ENCODE results near the gene ALDH16A1.
"Not testable (repeated sequence)": the region's sequence is repeated elsewhere in the genome, so short reads cannot be mapped to it uniquely, and the experiment has no call there.

ALDH16A1 gene

DNA sequence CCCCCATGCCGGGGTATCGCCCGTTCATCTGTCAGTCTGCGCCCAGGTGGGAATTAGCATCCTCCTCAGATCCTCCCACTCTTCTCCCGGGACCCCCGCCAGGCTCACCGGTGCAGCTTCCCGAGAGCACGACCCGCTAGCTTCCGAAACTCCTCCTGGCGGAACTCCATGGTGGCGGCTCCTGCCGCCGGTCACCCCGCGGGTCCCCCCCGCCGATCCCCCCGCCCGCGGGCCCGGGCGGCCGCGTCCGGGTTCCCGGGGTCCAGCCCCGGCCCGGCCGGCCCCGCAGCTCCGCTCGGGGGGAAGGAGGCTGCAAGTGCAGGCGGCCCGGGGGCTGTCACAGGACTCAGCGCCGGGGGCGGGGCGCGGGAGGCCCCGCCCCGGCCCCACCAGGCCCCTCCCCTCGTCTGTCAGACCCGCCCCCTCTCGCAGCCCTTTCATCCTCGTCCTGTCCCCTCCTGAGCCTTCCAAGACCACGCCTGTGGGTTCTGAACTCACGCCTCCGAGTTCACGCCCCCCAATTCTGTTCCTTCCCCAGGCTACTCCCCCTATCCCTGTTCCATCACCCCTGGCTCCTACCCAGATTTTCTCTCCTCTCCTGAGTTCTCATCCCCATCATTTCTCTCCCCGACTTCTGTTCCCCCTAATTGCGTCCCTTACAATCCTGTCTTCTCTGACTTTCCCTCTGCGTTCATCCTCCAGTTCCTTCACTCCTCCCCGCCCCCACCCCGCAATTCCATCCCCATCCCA is 11.6 kb upstream of the ALDH16A1 start, which contains the start of gene SLC17A7:
SLC17A7 (minus strand) TSS at position 318 of the 750 bp plus-strand sequence; CDS start at position 170, 148 bp downstream.
- peak; percentile 88 for DNase-seq (ENCODE audit: low spot score)

DNA sequence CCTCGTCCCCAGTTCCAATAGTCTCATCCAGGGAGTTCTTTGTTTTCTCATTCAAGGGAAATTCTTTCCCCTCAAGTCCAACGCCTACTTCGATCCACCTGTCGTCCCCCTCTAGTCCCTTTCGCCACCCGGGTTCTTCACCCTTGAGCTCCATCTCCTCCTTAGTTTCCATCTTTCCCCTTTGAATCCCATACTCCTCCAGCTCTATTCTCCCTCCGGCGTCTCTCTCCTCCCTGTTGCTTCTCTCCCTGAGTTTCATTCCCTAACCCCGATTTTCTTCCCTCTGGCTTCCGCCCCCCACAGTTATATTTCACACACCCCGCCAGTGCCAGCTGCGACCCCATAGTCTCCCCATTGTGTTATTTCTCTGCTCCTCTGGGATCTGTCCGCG is 11.1 kb upstream of the ALDH16A1 start:
- peak; percentile 49 for DNase-seq (ENCODE audit: low spot score)

DNA sequence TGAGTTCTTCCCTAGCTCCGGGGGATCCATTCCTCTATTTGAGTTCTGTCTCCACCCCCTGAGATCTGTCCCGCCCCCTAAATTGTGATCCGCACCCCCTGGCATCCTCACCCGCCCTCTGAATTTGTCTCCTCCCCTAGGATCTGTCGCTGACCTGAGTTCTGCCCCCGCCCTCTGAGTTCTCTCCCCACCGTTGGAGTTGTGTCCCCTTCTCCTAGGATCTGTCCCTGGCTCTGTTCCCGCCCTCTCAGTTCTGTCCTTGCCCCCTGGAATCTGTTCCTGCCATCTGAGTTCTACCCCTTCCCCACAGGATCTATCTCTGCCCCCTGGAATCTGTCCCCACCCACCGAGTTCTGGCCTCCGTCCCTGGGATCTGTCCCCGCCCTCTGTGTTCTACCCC is 10.7 kb upstream of the ALDH16A1 start:
- peak; percentile 84 for DNase-seq (ENCODE audit: low spot score)

DNA sequence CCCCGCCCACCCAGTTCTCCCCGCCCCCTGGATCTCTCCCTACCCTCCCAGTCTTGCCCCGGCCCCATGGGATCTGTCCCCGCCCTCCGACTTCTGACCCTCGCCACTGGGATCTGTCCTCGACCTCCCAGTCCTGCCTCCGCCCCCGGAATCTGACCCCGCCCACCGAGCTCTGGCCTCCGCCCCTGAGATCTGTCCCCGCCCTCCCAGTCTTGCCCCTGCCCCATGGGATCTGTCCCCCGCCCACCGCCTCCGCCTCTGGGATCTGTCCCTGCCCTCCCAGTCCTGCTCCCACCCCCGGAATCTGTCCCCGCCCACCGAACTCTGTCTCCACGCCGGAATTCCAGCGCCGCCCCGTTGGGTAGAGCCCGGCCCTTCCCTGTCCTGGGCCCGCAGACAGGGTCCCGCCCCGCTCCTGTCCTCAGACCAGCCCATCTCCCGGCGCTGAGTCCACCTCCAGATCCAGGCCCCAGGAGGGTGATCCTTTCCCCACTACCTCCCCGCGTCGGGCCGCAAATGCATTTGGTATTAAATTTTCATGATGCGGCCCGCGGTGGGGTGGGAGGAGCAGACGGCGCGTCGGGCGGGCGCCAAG is 10.2 kb upstream of the ALDH16A1 start:
- DNase-seq (ENCODE audit: low spot score) = peak; percentile 88

DNA sequence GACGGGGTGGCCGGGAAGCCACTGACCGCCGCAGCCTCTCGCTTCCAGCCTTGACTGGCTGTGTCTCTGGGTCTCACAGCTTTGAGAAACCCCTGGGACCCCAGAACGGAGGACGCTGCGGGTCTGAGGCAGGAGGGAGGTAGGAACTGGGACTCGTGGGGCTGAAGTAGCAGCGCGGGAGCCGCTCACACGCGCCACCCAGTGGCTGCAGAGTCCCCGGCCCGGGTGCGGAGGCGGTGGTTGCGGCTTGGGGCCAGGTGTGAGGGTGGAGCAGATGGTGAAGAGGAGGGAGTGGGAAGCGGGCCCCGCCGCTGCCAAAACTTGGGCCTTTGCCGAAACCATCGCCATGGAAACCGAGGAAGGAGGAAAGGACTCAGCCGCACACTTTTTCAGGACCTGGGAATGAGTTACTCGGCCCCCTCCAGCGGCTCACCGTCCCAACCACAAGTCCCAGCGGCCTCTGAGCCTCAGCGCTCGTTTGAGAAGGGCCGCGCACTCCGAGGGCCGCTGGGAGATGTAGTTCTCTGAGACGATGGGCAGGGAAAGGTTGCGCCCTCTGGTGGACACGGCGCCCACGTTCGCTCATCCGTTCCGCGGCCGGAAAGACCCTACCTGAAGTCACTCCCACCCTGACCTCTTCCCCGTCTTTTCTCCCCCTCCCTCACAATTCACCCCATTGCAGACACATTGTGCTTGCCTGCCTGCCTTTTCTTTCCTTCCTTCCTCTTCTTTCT is 9.5 kb upstream of the ALDH16A1 start:
- DNase-seq (ENCODE audit: low spot score) = peak; percentile 99

DNA sequence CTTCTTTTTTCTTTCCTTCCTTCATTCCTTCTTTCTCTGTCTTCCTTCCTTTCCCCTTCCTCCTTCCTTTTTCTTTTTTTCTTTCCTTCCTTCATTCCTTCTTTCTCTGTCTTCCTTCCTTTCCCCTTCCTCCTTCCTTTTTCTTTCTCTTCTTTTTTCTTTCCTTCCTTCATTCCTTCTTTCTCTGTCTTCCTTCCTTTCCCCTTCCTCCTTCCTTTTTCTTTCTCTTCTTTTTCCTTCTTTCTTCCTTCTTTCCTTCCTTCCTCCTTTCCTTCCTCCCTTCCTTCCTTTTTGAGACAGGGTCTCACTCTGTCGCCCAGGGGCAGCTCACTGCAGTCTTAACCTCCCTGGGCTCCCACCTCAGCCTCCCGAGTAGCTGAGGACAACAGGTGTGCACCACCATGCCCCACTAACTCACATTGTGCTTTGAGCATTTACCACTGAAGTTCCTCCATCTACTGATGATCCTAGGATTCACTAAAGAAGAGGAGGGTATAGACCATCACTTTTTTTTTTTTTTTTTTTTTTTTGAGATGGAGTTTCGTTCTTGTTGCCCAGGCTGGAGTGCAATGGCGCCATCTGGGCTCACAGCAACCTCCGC is 8.8 kb upstream of the ALDH16A1 start:
- DNase-seq (ENCODE audit: low spot score) = not testable (repeated sequence)

DNA sequence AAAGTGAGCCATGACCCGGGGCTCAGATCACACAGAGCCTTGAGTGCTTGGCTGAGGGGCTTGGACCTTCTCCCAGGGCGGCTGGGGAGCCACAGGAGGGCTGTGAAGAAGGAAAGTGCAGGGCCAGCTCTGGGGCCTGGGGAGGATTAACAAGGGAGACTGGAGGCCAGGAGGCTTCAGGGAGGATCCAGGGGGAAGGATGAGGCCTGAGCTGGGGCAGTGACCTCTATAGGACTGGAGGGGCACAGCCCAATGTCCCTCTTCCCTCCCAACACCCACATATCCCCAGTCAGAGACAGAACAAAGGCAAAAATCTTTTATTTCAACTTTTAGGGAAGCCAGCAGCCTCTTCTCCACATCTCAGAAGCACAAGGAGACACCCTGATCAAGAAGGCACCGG is 7.0 kb upstream of the ALDH16A1 start:
- no peak for DNase-seq (ENCODE audit: low spot score)

DNA sequence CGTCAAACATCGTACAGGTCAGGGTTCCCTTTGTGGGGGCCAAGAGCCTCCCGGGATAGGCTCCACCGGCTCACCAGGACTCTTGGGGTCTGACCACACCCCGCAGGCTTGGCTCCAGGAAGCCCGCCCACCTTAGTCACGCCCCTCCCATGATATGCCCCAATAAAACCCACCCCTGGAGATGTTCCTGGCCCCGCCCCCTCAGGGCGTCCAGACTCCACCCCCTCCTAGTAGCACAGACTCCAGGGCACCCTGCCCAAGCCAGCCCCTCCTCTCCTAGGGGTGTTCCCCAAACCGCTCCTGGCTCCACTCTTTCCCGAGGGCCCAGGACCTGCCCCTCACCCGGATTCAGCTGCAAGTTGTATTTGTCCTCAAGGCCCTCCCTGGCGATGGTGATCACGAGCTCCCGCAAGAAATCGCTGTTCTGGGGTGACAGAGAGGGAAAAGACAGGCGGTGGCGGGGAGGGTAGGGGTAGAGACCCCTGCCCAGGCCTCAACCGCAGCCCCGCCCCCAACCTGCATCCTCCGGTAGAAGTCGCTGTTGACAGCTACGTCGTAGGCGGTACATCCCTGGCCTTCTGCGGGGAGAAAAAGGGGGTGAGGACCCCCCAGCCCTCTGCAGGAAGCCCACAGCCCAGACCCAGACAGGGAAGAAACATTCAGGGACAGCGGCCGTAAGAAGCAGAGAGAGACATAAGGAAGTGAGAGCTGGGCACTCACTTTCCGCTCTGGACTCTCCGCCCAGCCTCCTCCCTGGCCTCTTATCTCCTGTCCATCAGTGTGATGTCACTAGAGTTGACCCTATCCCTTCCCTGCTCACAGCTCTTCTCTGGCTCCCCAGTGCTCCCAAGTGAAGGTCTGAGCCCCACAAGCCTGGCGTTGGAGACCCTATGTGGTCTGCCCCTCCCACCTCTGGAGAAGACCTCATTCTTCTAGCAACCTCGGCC is 5.3 kb upstream of the ALDH16A1 start:
- DNase-seq (ENCODE audit: low spot score) = no peak

DNA sequence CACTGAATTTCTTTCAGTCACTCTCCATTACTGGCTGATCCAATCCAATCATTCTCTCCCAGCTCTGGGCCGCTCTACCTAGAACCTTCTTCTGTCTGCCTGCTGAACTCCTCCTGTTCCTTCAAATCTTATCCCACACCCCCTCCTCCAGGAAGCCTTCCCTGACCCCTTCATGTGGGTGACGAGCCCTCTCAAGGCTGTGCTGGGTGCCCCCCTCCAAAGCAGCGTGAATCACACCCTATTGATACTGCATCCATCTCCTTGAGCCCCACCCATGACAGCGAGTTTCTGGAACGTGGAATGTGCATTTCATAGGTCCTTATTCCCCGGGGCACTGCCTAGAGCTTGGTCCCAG is 4.6 kb upstream of the ALDH16A1 start:
- no peak for DNase-seq (ENCODE audit: low spot score)

DNA sequence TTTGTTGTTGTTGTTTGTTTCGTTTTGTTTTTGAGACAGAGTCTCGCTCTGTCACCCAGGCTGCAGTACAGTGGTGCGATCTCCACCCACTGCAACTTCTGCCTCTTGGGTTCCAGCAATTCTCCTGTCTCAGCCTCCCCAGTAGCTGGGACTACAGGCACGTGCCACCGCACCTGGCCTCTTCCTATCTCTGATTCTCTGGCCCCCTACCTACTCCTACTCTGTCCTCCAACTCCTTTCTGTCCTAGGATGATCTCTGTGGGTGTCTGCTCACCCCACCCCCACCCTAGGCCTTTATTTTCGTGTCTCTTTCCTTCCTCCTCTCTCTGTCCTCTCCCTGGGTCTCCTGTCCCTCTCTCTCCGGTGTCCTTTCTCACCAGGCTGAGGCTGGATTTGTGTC is 2.6 kb upstream of the ALDH16A1 start:
- DNase-seq (ENCODE audit: low spot score) = no peak

DNA sequence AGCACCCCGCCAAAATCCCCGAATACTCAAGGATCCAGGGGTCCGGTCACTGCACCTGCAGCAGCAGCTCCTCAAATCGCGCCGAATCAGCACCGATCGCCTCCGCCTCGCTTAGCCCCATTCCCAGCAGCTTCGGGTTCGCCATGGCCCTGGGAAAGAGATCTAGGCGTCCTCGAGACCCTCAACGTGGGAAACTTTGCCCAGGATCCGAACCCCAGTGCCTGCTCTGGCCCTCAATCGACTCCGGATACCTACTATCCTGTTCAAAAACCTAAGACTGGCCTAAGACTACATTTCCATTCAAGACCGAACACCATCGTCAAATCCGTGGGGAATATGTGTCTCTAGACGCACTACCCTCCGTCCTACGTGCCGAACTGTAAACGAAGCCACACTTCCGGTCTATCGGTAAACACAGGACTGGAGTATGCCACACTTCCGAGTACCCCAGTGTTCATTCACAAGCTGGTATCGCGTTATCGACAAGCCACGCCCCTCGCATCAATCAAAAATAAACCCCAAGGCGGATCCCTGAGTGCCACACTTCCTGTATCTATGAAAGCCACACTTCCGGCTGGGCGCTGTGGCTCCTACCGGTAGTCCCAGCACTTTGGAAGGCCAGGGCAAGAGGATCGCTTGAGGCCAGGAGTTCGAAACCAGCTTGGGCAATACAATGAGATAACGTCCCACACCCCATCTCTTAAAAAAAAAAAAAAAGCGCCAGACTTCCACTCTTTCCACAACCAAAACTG is 1.4 kb upstream of the ALDH16A1 start, which contains the start of gene PIH1D1:
PIH1D1 (minus strand) TSS at position 385 of the 752 bp plus-strand sequence; CDS start at position 145, 240 bp downstream.
- peak; percentile 100 for DNase-seq (ENCODE audit: low spot score)

DNA sequence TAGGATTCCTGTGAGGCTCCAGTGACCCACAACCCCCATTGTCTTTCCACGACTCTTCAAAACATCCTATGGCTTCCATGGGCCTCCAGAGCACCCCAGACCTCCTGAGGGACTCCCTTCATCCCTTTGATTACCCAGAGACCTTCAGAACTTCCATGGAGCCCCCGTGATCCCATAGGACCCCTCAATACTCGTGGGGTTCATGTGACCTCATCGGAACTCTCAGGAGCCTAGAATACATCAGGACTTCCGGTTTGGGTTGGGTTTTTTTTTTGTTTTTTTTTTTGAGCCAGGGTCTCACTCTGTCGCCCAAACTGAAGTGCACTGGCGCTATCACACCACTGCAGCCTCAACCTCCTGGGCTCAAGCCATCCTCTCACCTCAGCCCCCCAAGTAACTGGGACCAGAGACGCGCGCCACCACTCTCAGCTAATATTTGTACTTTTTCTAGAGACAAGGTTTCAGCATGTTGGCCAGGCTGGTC is 774 bp downstream of the ALDH16A1 start:
- no peak for DNase-seq (ENCODE audit: low spot score)

DNA sequence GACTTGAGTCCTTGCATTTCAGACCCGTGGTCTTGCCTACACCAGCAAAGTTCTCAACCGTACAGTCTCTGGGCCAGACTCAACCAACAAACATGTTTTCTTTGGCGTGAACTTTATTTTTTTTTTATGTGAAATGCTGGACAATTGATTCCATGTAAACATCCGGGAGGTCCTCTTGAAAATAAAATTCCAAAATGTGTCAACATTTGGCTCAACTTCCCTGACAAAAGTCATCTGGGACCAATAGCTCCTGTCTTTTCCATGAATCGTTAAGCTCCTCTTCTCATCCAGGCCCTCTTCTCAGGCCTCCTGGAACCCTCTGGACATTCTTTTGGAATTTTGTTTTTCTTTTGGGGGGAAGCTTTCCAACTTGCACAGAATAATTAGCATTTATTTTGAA is 2.7 kb downstream of the ALDH16A1 start:
- no peak for DNase-seq (ENCODE audit: low spot score)

DNA sequence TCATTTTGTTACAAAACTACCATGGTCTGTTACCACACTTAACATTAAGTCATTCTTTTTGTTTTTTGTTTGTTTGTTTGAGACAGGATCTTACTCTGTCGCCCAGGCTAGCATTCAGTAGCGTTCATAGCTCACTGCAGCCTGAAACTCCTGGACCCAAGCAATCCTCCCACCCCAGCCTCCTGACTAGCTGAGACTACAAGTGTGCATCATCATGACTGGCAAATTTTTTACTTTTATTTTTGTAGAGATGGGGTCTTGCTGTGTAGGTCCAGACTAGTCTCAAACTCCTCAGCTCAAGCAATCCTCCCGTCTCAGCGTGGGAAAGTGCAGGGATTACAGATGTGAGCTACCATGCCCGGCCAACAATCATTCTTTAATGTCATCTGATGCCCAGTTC is 3.3 kb downstream of the ALDH16A1 start:
- DNase-seq (ENCODE audit: low spot score) = no peak

DNA sequence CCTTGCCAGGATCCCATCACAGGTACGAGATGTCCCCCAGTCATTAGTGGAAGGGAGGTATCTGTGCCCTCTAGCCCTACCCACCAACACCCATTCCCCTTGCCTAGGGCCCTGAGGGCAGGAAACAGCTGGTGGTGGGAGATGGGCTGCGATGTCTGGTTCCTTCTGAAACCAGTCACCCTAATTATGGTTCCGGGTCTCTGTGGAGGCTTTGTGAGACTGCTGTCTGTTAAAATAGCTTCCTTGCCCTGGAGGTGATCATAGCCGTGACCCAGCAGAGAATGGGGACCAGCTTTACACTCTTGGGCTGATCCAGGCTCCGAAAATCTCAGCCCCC is 5.5 kb downstream of the ALDH16A1 start:
- no peak for DNase-seq (ENCODE audit: low spot score)

DNA sequence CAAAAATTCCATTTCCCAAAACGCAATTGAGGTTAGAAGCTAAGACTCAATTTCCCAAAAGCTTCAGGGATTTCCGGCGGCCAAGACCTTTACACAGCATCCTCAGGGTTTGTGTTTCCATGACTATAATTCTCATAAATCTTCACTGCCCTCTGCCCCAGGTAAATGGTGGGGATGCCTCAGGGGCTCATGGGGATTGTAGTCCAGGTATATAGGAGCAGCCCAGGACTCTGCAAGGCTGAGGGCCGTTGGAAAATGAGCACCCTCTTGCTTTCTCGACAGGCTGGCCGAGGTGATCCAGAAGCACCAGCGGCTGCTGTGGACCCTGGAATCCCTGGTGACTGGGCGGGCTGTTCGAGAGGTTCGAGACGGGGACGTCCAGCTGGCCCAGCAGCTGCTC is 6.4 kb downstream of the ALDH16A1 start:
- no peak for DNase-seq (ENCODE audit: low spot score)

DNA sequence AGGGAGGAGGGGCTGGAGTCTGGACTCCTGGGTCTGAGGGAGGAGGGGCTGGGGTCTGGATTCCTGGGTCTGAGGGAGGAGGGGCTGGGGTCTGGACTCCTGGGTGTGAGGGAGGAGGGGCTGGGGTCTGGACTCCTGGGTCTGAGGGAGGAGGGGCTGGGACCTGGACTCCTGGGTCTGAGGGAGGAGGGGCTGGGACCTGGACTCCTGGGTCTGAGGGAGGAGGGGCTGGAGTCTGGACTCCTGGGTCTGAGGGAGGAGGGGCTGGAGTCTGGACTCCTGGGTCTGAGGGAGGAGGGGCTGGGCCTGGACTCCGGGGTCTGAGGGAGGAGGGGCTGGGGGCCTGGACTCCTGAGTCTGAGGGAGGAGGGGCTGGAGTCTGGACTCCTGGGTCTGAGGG is 8.1 kb downstream of the ALDH16A1 start:
- DNase-seq (ENCODE audit: low spot score) = not testable (repeated sequence)

DNA sequence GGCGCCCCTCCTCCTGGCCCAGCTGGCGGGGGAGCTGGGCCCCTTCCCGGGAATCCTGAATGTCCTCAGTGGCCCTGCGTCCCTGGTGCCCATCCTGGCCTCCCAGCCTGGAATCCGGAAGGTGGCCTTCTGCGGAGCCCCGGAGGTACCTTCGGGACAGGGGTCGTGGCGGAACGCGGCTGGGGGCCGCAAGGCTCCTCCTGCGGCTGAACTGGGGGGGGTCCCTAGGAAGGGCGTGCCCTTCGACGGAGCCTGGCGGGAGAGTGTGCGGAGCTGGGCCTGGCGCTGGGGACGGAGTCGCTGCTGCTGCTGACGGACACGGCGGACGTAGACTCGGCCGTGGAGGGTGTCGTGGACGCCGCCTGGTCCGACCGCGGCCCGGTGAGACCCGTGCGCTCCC is 8.6 kb downstream of the ALDH16A1 start:
- no peak for DNase-seq (ENCODE audit: low spot score)

DNA sequence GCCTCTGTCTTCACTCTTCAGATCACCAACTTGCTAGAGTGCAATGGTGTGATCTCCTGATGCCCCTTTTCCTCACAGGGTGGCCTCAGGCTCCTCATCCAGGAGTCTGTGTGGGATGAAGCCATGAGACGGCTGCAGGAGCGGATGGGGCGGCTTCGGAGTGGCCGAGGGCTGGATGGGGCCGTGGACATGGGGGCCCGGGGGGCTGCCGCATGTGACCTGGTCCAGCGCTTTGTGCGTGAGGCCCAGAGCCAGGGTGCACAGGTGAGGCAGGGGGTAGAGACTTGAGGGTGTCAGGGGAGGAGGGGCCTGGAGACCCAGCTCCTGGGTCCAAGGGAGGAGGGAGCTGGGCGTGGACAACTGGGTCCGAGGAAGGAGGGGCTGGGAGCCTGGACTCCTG is 9.5 kb downstream of the ALDH16A1 start:
- no peak for DNase-seq (ENCODE audit: low spot score)

DNA sequence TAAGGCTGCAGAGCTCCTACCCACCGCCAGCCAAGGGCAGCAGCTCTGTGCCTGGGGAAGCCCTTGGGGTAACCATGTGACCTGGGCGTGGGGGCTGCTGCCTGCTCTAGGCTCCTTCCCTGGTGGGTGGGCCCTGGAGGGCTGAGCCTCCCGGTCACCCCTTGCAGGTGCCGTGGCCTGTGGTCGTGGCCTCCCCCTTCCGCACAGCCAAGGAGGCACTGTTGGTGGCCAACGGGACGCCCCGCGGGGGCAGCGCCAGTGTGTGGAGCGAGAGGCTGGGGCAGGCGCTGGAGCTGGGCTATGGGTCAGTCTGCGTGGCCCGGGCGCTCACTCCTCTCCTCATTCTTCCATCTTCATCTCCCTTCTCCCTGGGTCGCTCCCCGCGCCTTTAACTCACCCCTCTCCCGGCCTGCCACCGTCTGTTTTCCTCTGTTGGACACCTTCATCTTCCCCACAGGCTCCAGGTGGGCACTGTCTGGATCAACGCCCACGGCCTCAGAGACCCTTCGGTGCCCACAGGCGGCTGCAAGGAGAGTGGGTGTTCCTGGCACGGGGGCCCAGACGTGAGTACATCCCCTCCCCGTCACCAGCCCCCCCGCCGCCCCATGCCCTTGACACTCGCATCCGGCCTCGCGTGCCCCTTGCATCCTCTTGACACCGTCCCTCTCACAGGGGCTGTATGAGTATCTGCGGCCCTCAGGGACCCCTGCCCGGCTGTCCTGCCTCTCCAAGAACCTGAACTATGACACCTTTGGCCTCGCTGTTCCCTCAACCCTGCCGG is 11.1 kb downstream of the ALDH16A1 start:
- DNase-seq (ENCODE audit: low spot score) = no peak
